K562 (cell line): ENCODE results near the gene XPO1. TPM values are rescaled to one million over a fixed set of nuclear protein-coding genes. Genes with fewer than 3 reads are reported as not detected.

Source experiments
- ATAC-seq: fragments of 200-7000 bp; cut with Tn5 transposase; 3 replicates; pipeline ENCODE4 v1.9.1; 2020; ENCODE audit warnings: moderate library complexity
- BruUV-seq: library from RNA; stranded (reverse); fragments of 400-500 nt; replicated peaks from 2 replicates; lab custom pipeline; 2021; lab: Mats Ljungman, UMichigan
- CTCF ChIA-PET: fragments of 300-600 bp; formaldehyde crosslinking; extraction: SDS; loops from one replicate; lab custom pipeline; 2021; ENCODE audit warnings: low intra/inter-chr PET ratio; lab: Yijun Ruan, JAX
- POLR2A ChIA-PET: fragments of 300-600, 350-650 bp; sonication (Branson Sonifier 250); formaldehyde crosslinking; extraction: SDS; loops from one replicate; lab custom pipeline; 2021; ENCODE audit warnings: antibody characterized with exemption, inconsistent platforms; lab: Yijun Ruan, JAX
- DNase-seq, 4 experiments: peaks; one replicate each; pipeline versions ENCODE4 v3.0.0 to v3.0.0-alpha.2; 2011 to 2018; ENCODE audit warnings: low spot score in 3 of 4, mixed read lengths in 3 of 4; ENCODE audit errors: extremely low read depth in 1 of 4
- FAIRE-seq: peaks from 2 replicates; lab custom pipeline; 2011; peaks lifted over from hg19 to GRCh38; lab: Jason Lieb, UNC
- H2AFZ ChIP-seq: 2 replicates; pipeline ENCODE4 v1.6.0; 2011; ENCODE audit warnings: low read depth, low read length, control low read depth, inconsistent platforms
- H3K27ac ChIP-seq: fragments of 200-600 bp; 3 replicates; pipeline ENCODE4 v1.8.0; 2011; ENCODE audit warnings: low read depth, mild to moderate bottlenecking, control low read depth, inconsistent platforms, low read length, moderate library complexity, mixed read lengths; ENCODE audit errors: extremely low read depth
- H3K27me3 ChIP-seq, 2 experiments: fragments of 300-600 bp in 1 of 2; 2 replicates in 1 of 2; 3 replicates in 1 of 2; pipeline versions ENCODE4 v1.6.0 to v1.8.0; 2011; ENCODE audit warnings: inconsistent platforms in 2 of 2, low read length in 2 of 2, mild to moderate bottlenecking in 1 of 2, mixed read lengths in 1 of 2, moderate library complexity in 1 of 2; ENCODE audit not compliant: control insufficient read depth in 2 of 2, insufficient read depth in 2 of 2
- H3K36me3 ChIP-seq: fragments of 300-600 bp; 3 replicates; pipeline ENCODE4 v1.8.0; 2011; ENCODE audit warnings: mild to moderate bottlenecking, low read length, inconsistent platforms; ENCODE audit not compliant: control insufficient read depth, insufficient read depth
- H3K4me1 ChIP-seq, 2 experiments: fragments of 200-600 bp in 1 of 2; replicated peaks in 1 of 2; 2 replicates in 1 of 2; 3 replicates in 1 of 2; pipeline versions ENCODE4 v1.5.1 to v1.8.0; 2011; ENCODE audit warnings: inconsistent platforms in 2 of 2, low read length in 2 of 2, mild to moderate bottlenecking in 1 of 2, mixed read lengths in 1 of 2, moderate library complexity in 1 of 2; ENCODE audit not compliant: control insufficient read depth in 2 of 2, insufficient read depth in 2 of 2
- H3K4me2 ChIP-seq: 2 replicates; pipeline ENCODE4 v1.6.1; 2011; ENCODE audit warnings: low read length, control low read depth, inconsistent platforms, mixed read lengths; ENCODE audit not compliant: insufficient read depth
- H3K4me3 ChIP-seq: fragments of 200-600 bp; sonication (generic), shearing (Covaris generic); 2 replicates; pipeline ENCODE4 v1.5.1; 2016; ENCODE audit warnings: control low read depth, inconsistent platforms
- H3K79me2 ChIP-seq: fragments of 200-600 bp; 3 replicates; pipeline ENCODE4 v1.8.0; 2011; ENCODE audit warnings: low read length, inconsistent platforms; ENCODE audit not compliant: control insufficient read depth, insufficient read depth
- H3K9ac ChIP-seq, 2 experiments: 2 replicates each; pipeline versions ENCODE4 v1.6.0 to v1.6.1; 2011; ENCODE audit warnings: low read depth in 2 of 2, low read length in 2 of 2, control low read depth in 1 of 2, inconsistent platforms in 1 of 2, mild to moderate bottlenecking in 1 of 2, mixed read lengths in 1 of 2; ENCODE audit not compliant: insufficient read depth in 1 of 2
- H3K9me1 ChIP-seq: one replicate; pipeline ENCODE4 v1.6.0; 2011; ENCODE audit warnings: inconsistent platforms, mild to moderate bottlenecking, low read length, moderate library complexity; ENCODE audit not compliant: control insufficient read depth, insufficient read depth
- H3K9me3 ChIP-seq: replicated peaks from 2 replicates; pipeline ENCODE4 v1.5.1; 2011; ENCODE audit warnings: low read depth, low read length, inconsistent platforms; ENCODE audit not compliant: control insufficient read depth, insufficient read depth
- H4K20me1 ChIP-seq: replicated peaks from 2 replicates; pipeline ENCODE4 v1.6.1; 2011; ENCODE audit warnings: low read length, inconsistent platforms, mixed read lengths; ENCODE audit not compliant: control insufficient read depth, insufficient read depth
- EZH2 ChIP-seq: IDR thresholded peaks from 2 replicates; pipeline ENCODE4 v1.6.1; 2012; ENCODE audit warnings: low read depth, mild to moderate bottlenecking, inconsistent platforms, low read length, borderline replicate concordance
- MEF2D ChIP-seq: conservative IDR thresholded peaks from 2 replicates; pipeline ENCODE4 v1.6.1; 2016; ENCODE audit warnings: low read depth, missing genetic modification characterization, missing compliant biosample characterization
- NR2C1 ChIP-seq, 2 experiments: fragments of 450-650 bp; IDR thresholded peaks; 2 replicates each; pipeline ENCODE4 v1.6.1; 2017; ENCODE audit warnings: mild to moderate bottlenecking in 2 of 2, antibody characterized with exemption in 1 of 2, inconsistent platforms in 1 of 2, missing compliant biosample characterization in 1 of 2, missing genetic modification characterization in 1 of 2
- POLR2AphosphoS5 ChIP-seq: IDR thresholded peaks from 2 replicates; pipeline ENCODE4 v1.6.1; 2011; ENCODE audit warnings: mild to moderate bottlenecking, low read depth, low read length, moderate library complexity; ENCODE audit not compliant: control insufficient read depth, insufficient read depth
- POLR2B ChIP-seq: fragments of 450-650 bp; IDR thresholded peaks from 2 replicates; pipeline ENCODE4 v1.6.1; 2018; ENCODE audit warnings: low read depth; ENCODE audit not compliant: partially characterized antibody
- RNF2 ChIP-seq: sonication (generic); IDR thresholded peaks from 2 replicates; pipeline ENCODE4 v1.6.1; 2016
- SMARCA5 ChIP-seq: fragments of 450-650 bp; IDR thresholded peaks from 2 replicates; pipeline ENCODE4 v1.6.1; 2016
- SREBF1 ChIP-seq: fragments of 150-350 bp; IDR thresholded peaks from 2 replicates; pipeline ENCODE4 v1.6.1; 2014; ENCODE audit warnings: antibody characterized with exemption, low read depth, low read length, borderline replicate concordance
- SRSF1 ChIP-seq: fragments of 200-400 bp; formaldehyde crosslinking; IDR thresholded peaks from 2 replicates; pipeline ENCODE4 v1.6.1; 2017; ENCODE audit warnings: mild to moderate bottlenecking, low read depth, low read length, moderate library complexity
- SRSF7 ChIP-seq: fragments of 200-400 bp; formaldehyde crosslinking; optimal IDR thresholded peaks from 2 replicates; pipeline ENCODE3; 2017; ENCODE audit warnings: mild to moderate bottlenecking, low read depth, low read length
- TAF1 ChIP-seq: IDR thresholded peaks from 2 replicates; pipeline ENCODE4 v1.6.1; 2011; ENCODE audit warnings: mild to moderate bottlenecking, low read length, moderate library complexity; ENCODE audit not compliant: insufficient read depth, control insufficient read depth, severe bottlenecking; ENCODE audit errors: extremely low read depth
- TARDBP ChIP-seq: fragments of 450-650 bp; IDR thresholded peaks from 2 replicates; pipeline ENCODE4 v1.6.1; 2016
- TSC22D4 ChIP-seq: fragments of 450-650 bp; IDR thresholded peaks from 2 replicates; pipeline ENCODE4 v1.6.1; 2016; ENCODE audit warnings: missing genetic modification characterization, missing biosample characterization, control low read depth
- ZBTB17 ChIP-seq: fragments of 450-650 bp; formaldehyde crosslinking; IDR thresholded peaks from 2 replicates; pipeline ENCODE4 v1.4.0; 2020; ENCODE audit warnings: mild to moderate bottlenecking
- ZNF12 ChIP-seq: sonication (generic); formaldehyde crosslinking; IDR thresholded peaks from 2 replicates; pipeline ENCODE4 v1.4.0; 2020; ENCODE audit warnings: mild to moderate bottlenecking, missing genetic modification reagents
- ZNF133 ChIP-seq: fragments of 250-450 bp; sonication (Bioruptor Pico); IDR thresholded peaks from 2 replicates; pipeline ENCODE4 v1.4.0; 2020; ENCODE audit warnings: mild to moderate bottlenecking
- ZNF24 ChIP-seq: fragments of 450-650 bp; IDR thresholded peaks from 2 replicates; pipeline ENCODE4 v1.6.1; 2016
- ZNF384 ChIP-seq: IDR thresholded peaks from 2 replicates; pipeline ENCODE4 v1.6.1; 2012; ENCODE audit warnings: low read depth, low read length, improper control_type of control experiment
- ZNF589 ChIP-seq: fragments of 200-800 bp; sonication (Bioruptor generic); IDR thresholded peaks from 2 replicates; pipeline ENCODE4 v1.6.1; 2016; ENCODE audit warnings: low read depth, missing genetic modification characterization, missing compliant biosample characterization
- WGBS: fragments of 100-300 bp; shearing (Covaris generic); methylation state at CpG from one replicate; pipeline ENCODE4 v1.1.6; 2016; ENCODE audit warnings: low coverage, mixed read lengths; ENCODE audit not compliant: insufficient coverage; ENCODE audit errors: missing lambda C conversion rate; 5-methylcytosine and 5-hydroxymethylcytosine counted together
- in situ Hi-C: fragments of 300-500 bp; cut with MboI; formaldehyde crosslinking; loops from 4 replicates; pipeline ENCODE4 v1.15.0; 2018; ENCODE audit warnings: inconsistent platforms, mixed read lengths
- intact Hi-C: fragments of 100-400 bp; cut with micrococcal nuclease; formaldehyde crosslinking; loops from 2 replicates; pipeline ENCODE4 v1.14.2; 2022
- polyA plus RNA-seq, 8 experiments: library from polyadenylated mRNA; depleted of rRNA in 4 of 8; stranded (reverse) in 5 of 8; unstranded in 3 of 8; fragments of >200 nt; fragmentation: Nextera tagmentation in 2 of 8; fragmentation: Illumina TruSeq in 1 of 8; extraction: Ambion mirVana in 2 of 8; extraction: Trizol in 1 of 8; gene quantifications; 2 replicates each; pipeline versions ENCODE4 v1.2.1 to v1.2.3, GENCODE V29; 2011 to 2014; ENCODE audit warnings: inconsistent platforms in 1 of 8, missing spikeins in 1 of 8
- total RNA-seq, 7 experiments: library from RNA; depleted of rRNA in 6 of 7; stranded (reverse); fragments of >200 nt in 6 of 7; fragmentation: Illumina TruSeq in 2 of 7; extraction: Trizol in 2 of 7; gene quantifications; 2 replicates each; pipeline versions ENCODE4 v1.2.1 to v1.2.3, GENCODE V29; 2011 to 2021; ENCODE audit warnings: low replicate concordance in 1 of 7
- TF ChIP-seq, protein P1 (sequence below): fragments of 200-800 bp; sonication (Bioruptor generic); IDR thresholded peaks from 2 replicates; pipeline ENCODE4 v1.6.1; 2017; ENCODE audit warnings: missing genetic modification characterization, missing compliant biosample characterization
- TF ChIP-seq, protein P2 (sequence below): fragments of 250-450 bp; sonication (Bioruptor Pico); IDR thresholded peaks from 2 replicates; pipeline ENCODE4 v1.8.0; 2021; ENCODE audit warnings: moderate library complexity, mild to moderate bottlenecking, inconsistent platforms

Gene XPO1
- total and polyA plus RNA-seq, 9 of the 15 experiments (the other 6 are each of a cell fraction or from before 2014, with no cell fraction given) = 86.2 to 307 (median 216) TPM

DNA sequence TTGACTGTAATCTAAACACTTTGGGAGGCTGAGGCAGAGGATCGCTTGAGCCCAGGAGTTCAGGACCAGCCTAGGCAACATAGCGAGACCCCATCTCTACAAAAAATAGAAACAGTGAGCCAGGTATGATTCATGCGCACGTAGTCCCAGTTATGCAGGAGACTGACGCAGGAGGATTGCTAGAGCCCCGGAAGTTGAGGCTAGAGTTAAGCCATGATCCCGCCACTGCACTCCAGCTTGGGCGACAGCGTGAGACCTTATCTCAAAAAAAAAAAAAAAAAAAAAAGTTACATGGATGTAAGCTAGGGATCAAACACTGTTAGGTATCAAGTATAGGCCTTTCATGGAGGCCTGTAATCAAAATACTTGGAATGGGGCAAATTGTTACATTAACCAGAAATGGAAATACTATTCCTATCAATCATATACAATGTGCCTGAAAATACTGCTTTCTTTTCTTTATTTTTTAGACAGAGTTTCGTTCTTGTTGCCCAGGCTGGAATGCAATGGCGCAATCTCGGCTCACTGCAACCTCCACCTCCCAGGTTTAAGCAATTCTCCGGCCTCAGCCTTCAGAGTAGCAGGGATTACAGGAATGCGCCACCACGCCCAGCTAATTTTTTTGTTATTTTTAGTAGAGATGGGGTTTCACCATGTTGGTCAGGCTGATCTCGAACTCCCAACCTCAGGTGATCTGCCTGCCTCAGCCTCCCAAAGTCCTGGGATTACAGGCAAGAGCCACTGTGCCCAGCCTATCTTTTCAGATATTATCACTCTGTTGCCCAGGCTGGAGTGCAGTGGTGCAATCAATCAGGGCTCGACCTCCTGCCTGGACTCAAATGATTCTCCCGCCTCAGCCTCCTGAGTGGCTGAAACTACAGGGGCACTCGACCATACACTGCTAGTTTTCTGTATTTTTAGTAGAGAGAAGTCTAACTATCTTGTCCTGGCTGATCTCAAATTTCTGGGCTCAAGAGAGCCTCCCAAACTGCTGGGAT lies 27.2 kb downstream of the XPO1 start (continued):
- TF ChIP-seq ZNF384 (peak; percentile 16; the same call in 1 of the 2 replicates), SMARCA5 (no peak), ZNF589 (CRISPR knock-in tag) (no peak), POLR2AphosphoS5 (0 out of 2 replicates have a peak, but pooled peaks have one; percentile 4)

DNA sequence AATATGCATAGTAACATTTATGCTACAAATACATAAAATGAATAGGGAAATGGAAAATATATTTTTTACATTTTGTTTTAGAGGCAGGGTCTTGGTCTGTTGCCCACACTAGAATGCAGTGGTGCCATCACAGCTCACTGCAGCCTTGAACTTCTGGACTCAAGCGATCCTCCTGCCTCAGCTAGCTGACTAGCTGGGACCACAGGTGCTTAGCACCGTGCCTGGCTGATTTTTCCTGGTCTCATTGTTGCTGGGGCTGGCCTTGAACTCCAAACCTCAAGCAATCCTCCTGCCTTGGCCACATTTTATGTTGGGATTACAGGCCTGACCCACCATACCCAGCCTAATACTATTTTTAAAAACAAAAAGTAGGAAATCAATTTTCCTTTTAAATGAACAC lies 33.2 kb downstream of the XPO1 start:
- peaks cover 7% of the 10 kb centered on the region; the same call in 1 of the 2 replicates for H4K20me1 ChIP-seq
- H3K36me3 ChIP-seq = peaks cover 90% of the 10 kb centered on the region
- H3K27ac ChIP-seq = no peak overlapping the region
- in situ Hi-C loops (no loop called here), intact Hi-C loops (no loop called here)
- H3K9ac ChIP-seq = no peak overlapping the region
- no peak for DNase-seq
- no peaks in the 10 kb centered on the region for H3K9me1 ChIP-seq
- WGBS = 100% methylated on average over 2 of the region's 2 CpGs
- no peak for FAIRE-seq
- H3K27me3 ChIP-seq = no peaks in the 10 kb centered on the region
- ChIA-PET POLR2A (interaction anchor here (1.2 to 1.9 kb wide), 2 partner anchors 17 to 26 kb away, joined by 4 to 6 read pairs; no protein-coding TSS in a partner anchor), CTCF (no interaction called here)
- H3K4me1 ChIP-seq = no peaks in the 10 kb centered on the region; a peak in 1 of 5 replicates
- peaks cover 83% of the 10 kb centered on the region for H3K79me2 ChIP-seq
- H3K4me3 ChIP-seq = no peak overlapping the region
- BruUV-seq = no TSS peak
- no peak overlapping the region for H3K4me2 ChIP-seq
- H2AFZ ChIP-seq = no peak overlapping the region
- H3K9me3 ChIP-seq = no peaks in the 10 kb centered on the region
- no peak; the same call in 2 of the 3 replicates for ATAC-seq
- no peak for TF ChIP-seq EZH2
- TF ChIP-seq ZNF24 = no peak
- TF ChIP-seq MEF2D (tag) = no peak
- TF ChIP-seq, protein P1, sequence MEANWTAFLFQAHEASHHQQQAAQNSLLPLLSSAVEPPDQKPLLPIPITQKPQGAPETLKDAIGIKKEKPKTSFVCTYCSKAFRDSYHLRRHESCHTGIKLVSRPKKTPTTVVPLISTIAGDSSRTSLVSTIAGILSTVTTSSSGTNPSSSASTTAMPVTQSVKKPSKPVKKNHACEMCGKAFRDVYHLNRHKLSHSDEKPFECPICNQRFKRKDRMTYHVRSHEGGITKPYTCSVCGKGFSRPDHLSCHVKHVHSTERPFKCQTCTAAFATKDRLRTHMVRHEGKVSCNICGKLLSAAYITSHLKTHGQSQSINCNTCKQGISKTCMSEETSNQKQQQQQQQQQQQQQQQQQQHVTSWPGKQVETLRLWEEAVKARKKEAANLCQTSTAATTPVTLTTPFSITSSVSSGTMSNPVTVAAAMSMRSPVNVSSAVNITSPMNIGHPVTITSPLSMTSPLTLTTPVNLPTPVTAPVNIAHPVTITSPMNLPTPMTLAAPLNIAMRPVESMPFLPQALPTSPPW (CRISPR knock-in tag) = no peak
- TF ChIP-seq RNF2 = no peak
- TF ChIP-seq SRSF1 = no peak
- no peak for TF ChIP-seq TSC22D4 (tag)
- no peak for TF ChIP-seq ZNF12
- no peak for TF ChIP-seq POLR2B
- TF ChIP-seq TAF1 = no peak
- TF ChIP-seq, protein P2, sequence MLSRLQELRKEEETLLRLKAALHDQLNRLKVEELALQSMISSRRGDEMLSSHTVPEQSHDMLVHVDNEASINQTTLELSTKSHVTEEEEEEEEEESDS (CRISPR knock-in tag) = no peak
- TF ChIP-seq TARDBP = no peak
- no peak for TF ChIP-seq SREBF1
- TF ChIP-seq ZBTB17 (CRISPR knock-in tag) = no peak
- TF ChIP-seq SRSF7 = no peak
- no peak for TF ChIP-seq NR2C1 (IDR thresholded peaks at IDR 0.05)
- no peak for TF ChIP-seq NR2C1 (tag; IDR thresholded peaks at IDR 0.05)
- TF ChIP-seq ZNF133 (CRISPR knock-in tag) = no peak
